Smooth muscle cell of the brain vasculature (primary cell): ENCODE data around the gene SPTBN4.
"Not testable (repeated sequence)": the region's sequence is repeated elsewhere in the genome, so short reads cannot be mapped to it uniquely, and the experiment has no call there.

Experiments used
- DNase-seq: peaks from one replicate; pipeline ENCODE4 v3.0.0-alpha.2; 2012; ENCODE audit warnings: low read depth, low spot score

SPTBN4 gene

GRCh38 chr19:40502647-40503319 lies 36.0 kb downstream of the SPTBN4 start:
- no peak for DNase-seq

- DNase-seq, result no peak
Observed at GRCh38 chr19:40503320-40503695, 36.5 kb downstream of the SPTBN4 start.

GRCh38 chr19:40506099-40506498 lies 39.3 kb downstream of the SPTBN4 start:
- DNase-seq, result no peak

GRCh38 chr19:40507892-40508291 lies 41.1 kb downstream of the SPTBN4 start:
- no peak for DNase-seq

GRCh38 chr19:40508739-40509260 lies 42.0 kb downstream of the SPTBN4 start:
- no peak for DNase-seq

GRCh38 chr19:40510526-40511115 lies 43.8 kb downstream of the SPTBN4 start:
- DNase-seq, result no peak

GRCh38 chr19:40511487-40511886 lies 44.7 kb downstream of the SPTBN4 start:
- DNase-seq, result no peak

GRCh38 chr19:40512110-40512472 lies 45.3 kb downstream of the SPTBN4 start:
- DNase-seq, result no peak

- DNase-seq, result no peak
Observed at GRCh38 chr19:40512473-40513344, 45.9 kb downstream of the SPTBN4 start.

- no peak for DNase-seq
Observed at GRCh38 chr19:40513345-40513678, 46.5 kb downstream of the SPTBN4 start.

- no peak for DNase-seq
Observed at GRCh38 chr19:40513741-40514315, 47.0 kb downstream of the SPTBN4 start.

- DNase-seq, result no peak
Observed at GRCh38 chr19:40517248-40517647, 50.4 kb downstream of the SPTBN4 start.

- DNase-seq, result no peak
Observed at GRCh38 chr19:40519352-40520322, 52.8 kb downstream of the SPTBN4 start.

- no peak for DNase-seq
Observed at GRCh38 chr19:40521276-40521675, 54.5 kb downstream of the SPTBN4 start.

GRCh38 chr19:40521900-40522299 lies 55.1 kb downstream of the SPTBN4 start:
- DNase-seq, result not testable (repeated sequence)

GRCh38 chr19:40523322-40524047 lies 56.7 kb downstream of the SPTBN4 start:
- no peak for DNase-seq

GRCh38 chr19:40524133-40524549 lies 57.3 kb downstream of the SPTBN4 start:
- no peak for DNase-seq

- DNase-seq, result no peak
Observed at GRCh38 chr19:40524655-40525054, 57.9 kb downstream of the SPTBN4 start.

- DNase-seq, result no peak
Observed at GRCh38 chr19:40525234-40526051, 58.6 kb downstream of the SPTBN4 start.
